HUES48 (cell line): Measurements from ENCODE around the gene ZNF681.
"Not testable (repeated sequence)": the region's sequence is repeated elsewhere in the genome, so short reads cannot be mapped to it uniquely, and the experiment has no call there.

ENCODE experiments used
- H3K27ac ChIP-seq: one replicate; pipeline ENCODE4 v1.7.0; 2013; ENCODE audit warnings: low read depth, low read length, inconsistent platforms
- H3K27me3 ChIP-seq: 2 replicates; pipeline ENCODE4 v1.6.1; 2013; ENCODE audit warnings: mild to moderate bottlenecking, low read length; ENCODE audit not compliant: control insufficient read depth, insufficient read depth
- H3K36me3 ChIP-seq: 2 replicates; pipeline ENCODE4 v1.6.1; 2013; ENCODE audit warnings: low read length; ENCODE audit not compliant: control insufficient read depth, insufficient read depth
- H3K4me1 ChIP-seq: 2 replicates; pipeline ENCODE4 v1.6.1; 2013; ENCODE audit warnings: mild to moderate bottlenecking, low read length; ENCODE audit not compliant: control insufficient read depth, insufficient read depth
- H3K4me3 ChIP-seq: 2 replicates; pipeline ENCODE4 v1.5.1; 2013; ENCODE audit warnings: mild to moderate bottlenecking, low read depth, low read length
- H3K9ac ChIP-seq: 2 replicates; pipeline ENCODE4 v1.6.1; 2013; ENCODE audit warnings: mild to moderate bottlenecking, low read depth, low read length, moderate library complexity
- H3K9me3 ChIP-seq: 2 replicates; pipeline ENCODE4 v1.6.1; 2013; ENCODE audit warnings: low read length; ENCODE audit not compliant: control insufficient read depth, insufficient read depth

Gene ZNF681

DNA sequence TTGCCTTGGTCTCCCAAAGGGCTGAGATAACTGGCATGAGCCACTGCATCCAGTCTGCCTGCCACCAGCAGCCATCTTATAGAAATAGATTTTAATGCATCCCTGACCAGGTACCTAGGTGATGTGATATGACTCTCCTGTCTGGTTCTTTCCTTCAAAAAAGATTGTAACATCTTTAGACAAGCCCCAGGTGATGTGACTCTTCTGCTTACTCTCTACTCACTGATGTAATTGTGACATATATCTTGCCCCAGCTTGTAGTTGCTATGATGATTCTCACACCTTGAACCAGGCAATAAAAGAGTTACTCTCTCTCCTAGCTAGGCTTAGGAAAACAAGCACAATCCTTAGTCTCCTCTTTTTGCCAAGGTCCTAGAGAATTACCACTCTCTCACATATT lies 30.6 kb upstream of the ZNF681 start:
- Histone ChIP-seq H3K9ac (no peak overlapping the region), H3K27ac (no peak overlapping the region), H3K27me3 (no peaks in the 10 kb centered on the region), H3K9me3 (no peaks in the 10 kb centered on the region), H3K4me1 (no peaks in the 10 kb centered on the region), H3K36me3 (peaks cover 54% of the 10 kb centered on the region), H3K4me3 (no peak overlapping the region)

DNA sequence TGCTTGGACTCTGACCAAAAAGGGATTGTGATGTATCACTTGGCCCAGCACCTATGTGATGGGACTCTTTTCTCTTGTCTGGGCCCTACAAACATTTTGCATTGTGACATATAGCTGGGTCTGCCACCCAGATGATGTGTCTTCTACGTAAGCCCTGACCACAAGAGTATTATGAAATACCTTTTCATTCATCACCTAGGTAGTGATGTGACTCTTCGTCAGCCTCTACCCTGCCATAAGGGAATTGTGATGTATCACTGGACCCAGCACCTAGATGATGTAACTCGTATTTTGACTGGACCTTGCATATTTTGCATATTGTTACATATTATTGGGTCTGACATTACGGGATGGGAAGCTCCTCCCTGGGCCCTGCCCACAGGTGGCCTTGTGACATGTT lies 29.7 kb upstream of the ZNF681 start:
- Histone ChIP-seq H3K27ac (no peak overlapping the region), H3K27me3 (no peaks in the 10 kb centered on the region), H3K4me3 (no peak overlapping the region), H3K36me3 (peaks cover 62% of the 10 kb centered on the region), H3K9ac (no peak overlapping the region), H3K4me1 (no peaks in the 10 kb centered on the region), H3K9me3 (no peaks in the 10 kb centered on the region)

DNA sequence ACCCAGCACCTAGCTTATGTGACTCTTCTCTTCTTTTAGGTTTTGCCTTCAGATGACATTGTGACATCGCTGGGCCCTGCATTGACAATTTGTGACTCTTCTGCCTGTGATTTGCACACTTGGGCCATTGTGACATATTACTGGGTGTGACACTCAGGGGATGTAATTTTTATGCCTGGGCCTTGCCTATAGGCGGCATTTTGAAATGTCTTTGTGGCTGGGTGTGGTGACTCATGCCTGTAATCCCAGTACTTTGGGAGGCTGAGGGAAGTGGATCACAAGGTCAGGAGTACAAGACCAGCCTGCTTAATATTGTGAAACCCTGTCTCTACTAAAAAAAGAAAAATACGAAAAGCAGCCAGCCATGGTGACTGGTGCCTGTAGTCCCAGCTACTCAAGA lies 28.4 kb upstream of the ZNF681 start:
- H3K27ac ChIP-seq = no peak overlapping the region
- no peak overlapping the region for H3K9ac ChIP-seq
- H3K36me3 ChIP-seq = peaks cover 74% of the 10 kb centered on the region

DNA sequence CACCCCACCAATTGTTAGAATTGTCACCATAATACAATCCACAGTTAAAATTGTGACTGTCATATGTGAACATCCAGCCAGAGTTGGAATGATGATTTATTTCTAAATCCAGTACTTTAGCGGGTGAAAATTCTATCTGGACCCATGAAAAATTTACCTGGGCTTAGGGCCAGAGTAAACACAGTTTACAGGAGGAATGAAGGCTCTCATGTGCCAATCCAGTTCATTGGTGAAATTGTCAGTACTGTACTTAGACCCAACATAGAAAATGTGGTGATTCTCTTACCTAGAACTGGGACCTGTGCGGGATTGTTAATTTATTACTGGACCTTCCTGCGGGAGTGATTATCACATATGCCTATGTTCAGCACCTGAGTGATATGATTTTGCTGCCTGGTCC lies 27.3 kb upstream of the ZNF681 start:
- no peak overlapping the region for H3K9ac ChIP-seq
- H3K27me3 ChIP-seq = no peaks in the 10 kb centered on the region
- H3K27ac ChIP-seq = no peak overlapping the region
- H3K4me1 ChIP-seq = no peaks in the 10 kb centered on the region
- no peaks in the 10 kb centered on the region for H3K9me3 ChIP-seq
- peaks cover 81% of the 10 kb centered on the region for H3K36me3 ChIP-seq
- H3K4me3 ChIP-seq = no peak overlapping the region

More for the DNA sequence above, 28.4 kb upstream of the ZNF681 start:
- no peaks in the 10 kb centered on the region for H3K27me3 ChIP-seq
- H3K4me1 ChIP-seq = no peaks in the 10 kb centered on the region
- H3K4me3 ChIP-seq = no peak overlapping the region
- no peaks in the 10 kb centered on the region for H3K9me3 ChIP-seq

DNA sequence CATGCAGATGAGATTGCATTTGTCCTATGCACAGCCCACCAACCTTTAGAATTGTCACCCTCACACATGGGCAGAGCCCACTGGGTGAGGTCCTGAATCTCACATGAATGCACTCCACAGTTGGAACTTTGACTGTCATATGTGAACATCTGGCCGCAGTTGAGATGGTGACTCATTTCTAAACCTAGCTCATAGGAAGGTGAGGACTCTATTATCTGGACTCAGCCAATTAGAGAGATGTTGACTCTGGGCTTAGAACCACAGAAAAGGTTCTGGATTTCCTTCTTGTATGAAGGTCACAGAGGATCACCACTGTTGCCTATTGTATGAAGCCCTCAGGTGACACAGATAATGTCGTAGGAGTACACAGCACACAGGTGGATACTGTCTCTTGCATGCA lies 25.6 kb upstream of the ZNF681 start:
- Histone ChIP-seq H3K27ac (no peak overlapping the region), H3K27me3 (no peaks in the 10 kb centered on the region), H3K9me3 (no peaks in the 10 kb centered on the region), H3K4me1 (no peaks in the 10 kb centered on the region), H3K4me3 (no peak overlapping the region), H3K9ac (no peak overlapping the region), H3K36me3 (peaks cover 95% of the 10 kb centered on the region)

DNA sequence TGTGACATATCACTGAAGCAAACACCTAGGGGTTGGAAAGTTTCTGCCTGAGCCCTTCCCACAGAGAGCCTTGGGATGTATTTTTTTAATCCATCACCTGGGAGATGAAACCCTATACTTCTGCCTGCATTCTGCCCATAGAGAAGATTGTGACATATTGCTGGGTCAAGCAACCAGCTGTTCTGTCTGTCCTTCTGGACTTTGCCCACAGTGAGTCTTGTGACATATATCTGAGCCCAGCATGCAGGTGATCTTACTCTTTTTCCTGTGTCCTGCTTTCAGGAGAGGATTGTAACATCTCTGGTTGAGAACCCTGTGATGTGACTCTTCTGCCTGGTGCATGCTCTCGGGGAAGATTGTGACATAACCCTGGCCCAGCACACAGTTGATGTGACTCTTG lies 24.9 kb upstream of the ZNF681 start:
- no peaks in the 10 kb centered on the region for H3K9me3 ChIP-seq
- H3K36me3 ChIP-seq = peaks cover 94% of the 10 kb centered on the region
- H3K27me3 ChIP-seq = no peaks in the 10 kb centered on the region
- no peak overlapping the region for H3K27ac ChIP-seq
- no peaks in the 10 kb centered on the region for H3K4me1 ChIP-seq
- H3K4me3 ChIP-seq = no peak overlapping the region
- H3K9ac ChIP-seq = no peak overlapping the region

DNA sequence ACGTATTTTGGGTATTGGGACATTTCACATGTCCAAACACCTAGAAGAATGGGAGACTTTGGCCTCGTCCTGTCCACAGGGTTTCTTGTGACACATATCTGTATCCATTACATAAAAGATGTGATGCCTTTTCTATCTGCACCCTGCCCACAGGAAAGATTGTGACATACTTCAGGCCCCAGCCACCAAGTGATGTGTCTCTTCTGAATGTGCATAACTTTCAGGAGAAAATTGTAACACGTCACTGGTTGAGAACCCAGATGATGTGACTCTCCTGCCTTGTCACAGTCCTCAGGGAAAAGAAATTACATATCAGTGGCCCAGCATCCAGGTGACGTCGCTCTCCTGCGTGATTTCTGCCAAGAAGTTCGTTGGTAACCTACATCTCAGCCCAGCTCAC lies 21.0 kb upstream of the ZNF681 start:
- Histone ChIP-seq H3K4me1 (no peaks in the 10 kb centered on the region), H3K36me3 (peaks cover 94% of the 10 kb centered on the region), H3K27me3 (no peaks in the 10 kb centered on the region), H3K9ac (no peak overlapping the region), H3K4me3 (no peak overlapping the region), H3K9me3 (no peaks in the 10 kb centered on the region), H3K27ac (no peak overlapping the region)

DNA sequence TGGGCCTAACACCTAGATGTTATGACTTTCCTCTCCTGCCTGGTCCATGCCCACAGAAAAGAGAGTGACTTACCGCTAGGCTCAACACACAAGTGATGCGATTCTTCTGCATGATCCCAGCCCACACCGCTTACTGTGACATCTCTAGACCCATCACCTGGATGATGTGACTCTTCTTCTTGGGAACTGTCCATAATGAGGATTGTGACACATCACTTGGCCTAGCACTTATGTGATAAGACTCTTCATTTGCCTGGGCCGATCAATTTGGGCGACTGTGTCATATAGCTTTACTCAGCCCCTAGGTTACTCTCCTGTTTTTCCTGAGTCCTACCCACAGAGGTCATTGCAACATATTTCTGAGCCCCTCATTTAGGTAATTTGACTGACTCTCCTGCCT lies 19.9 kb upstream of the ZNF681 start:
- Histone ChIP-seq H3K36me3 (peaks cover 94% of the 10 kb centered on the region), H3K27me3 (no peaks in the 10 kb centered on the region), H3K9ac (no peak overlapping the region), H3K4me1 (no peaks in the 10 kb centered on the region), H3K4me3 (no peak overlapping the region), H3K9me3 (no peaks in the 10 kb centered on the region), H3K27ac (no peak overlapping the region)

DNA sequence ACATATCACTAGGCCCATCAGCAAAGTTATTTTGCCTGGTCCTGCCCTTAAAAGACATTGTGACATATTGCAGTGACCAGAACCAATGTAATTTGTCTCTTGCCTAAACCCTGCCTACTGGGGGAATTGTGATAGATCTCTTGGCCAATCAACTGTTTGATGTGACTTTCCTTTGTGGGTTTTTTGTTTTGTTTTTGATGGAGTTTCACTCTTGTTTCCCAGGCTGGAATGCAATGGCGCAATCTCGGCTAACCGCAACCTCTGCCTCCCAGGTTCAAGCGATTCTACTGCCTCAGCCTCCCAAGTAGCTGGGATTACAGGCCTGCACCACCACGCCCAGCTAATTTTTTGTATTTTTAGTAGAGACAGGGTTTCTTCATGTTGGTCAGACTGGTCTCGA lies 19.3 kb upstream of the ZNF681 start:
- H3K9ac ChIP-seq, H3K27me3 ChIP-seq, H3K9me3 ChIP-seq, H3K4me3 ChIP-seq, H3K27ac ChIP-seq, H3K4me1 ChIP-seq: not testable (repeated sequence)
- H3K36me3 ChIP-seq = peaks cover 91% of the 10 kb centered on the region

DNA sequence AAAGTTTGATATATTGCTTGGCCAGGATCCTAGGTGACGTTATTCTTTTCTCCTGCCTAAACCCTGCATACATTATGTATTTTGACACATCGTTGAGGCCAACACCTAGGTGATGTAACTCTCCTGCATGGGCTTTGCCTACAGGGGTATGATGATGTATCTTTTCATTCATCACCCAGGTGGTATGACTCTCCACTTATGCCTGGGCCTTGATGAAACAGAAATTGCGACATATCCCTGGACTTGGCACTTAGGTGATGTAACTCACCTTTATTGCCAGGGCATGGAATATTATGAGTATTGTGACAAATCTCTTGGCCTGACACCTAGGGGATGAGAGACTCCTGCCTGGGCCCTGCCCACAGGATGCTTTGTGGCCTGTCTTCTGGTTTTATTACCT lies 18.5 kb upstream of the ZNF681 start:
- Histone ChIP-seq H3K4me3 (no peak overlapping the region), H3K9ac (no peak overlapping the region), H3K9me3 (no peaks in the 10 kb centered on the region), H3K27me3 (no peaks in the 10 kb centered on the region), H3K27ac (no peak overlapping the region), H3K4me1 (no peaks in the 10 kb centered on the region), H3K36me3 (peaks cover 89% of the 10 kb centered on the region)

DNA sequence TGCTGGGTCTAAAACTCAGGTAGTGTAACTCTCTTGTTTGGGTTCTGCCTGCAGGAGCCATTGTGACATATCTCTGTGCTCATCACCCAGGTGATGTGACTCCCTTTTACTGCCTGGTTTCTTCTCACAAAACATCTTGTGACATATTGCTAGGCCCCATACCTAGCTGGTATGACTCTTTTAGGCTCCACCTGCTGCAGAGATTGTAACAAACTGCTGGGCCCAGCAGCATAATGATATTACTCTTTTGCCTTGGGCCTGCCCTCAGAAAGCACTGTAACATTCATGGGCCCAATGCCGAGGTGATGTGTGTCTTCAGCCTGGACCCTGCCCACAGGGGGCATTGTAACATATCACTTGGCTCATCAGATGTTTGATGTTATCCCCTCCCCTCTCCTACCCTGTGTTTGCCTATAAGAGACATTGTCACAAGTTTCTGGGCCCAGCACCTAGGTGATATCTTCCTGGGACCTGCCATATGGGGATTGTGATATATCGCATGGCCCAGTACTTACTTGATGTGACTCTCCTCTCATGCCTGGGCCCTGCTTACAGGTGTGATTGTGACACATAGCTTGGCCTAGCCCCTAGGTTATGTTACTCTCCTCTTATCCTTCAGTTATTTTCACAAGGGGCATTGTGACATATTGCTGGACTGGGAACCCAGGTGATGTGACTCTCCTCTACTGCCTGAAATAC lies 18.0 kb upstream of the ZNF681 start:
- Histone ChIP-seq H3K36me3 (peaks cover 89% of the 10 kb centered on the region), H3K9me3 (no peaks in the 10 kb centered on the region), H3K4me1 (no peaks in the 10 kb centered on the region), H3K27ac (no peak overlapping the region), H3K4me3 (no peak overlapping the region), H3K9ac (no peak overlapping the region), H3K27me3 (no peaks in the 10 kb centered on the region)
